Measurements from ENCODE around the gene RAD51AP2.
A peak's percentile ranks its signal among the peaks of the same experiment; 100 is the strongest.

The RAD51AP2 gene

GRCh38 chr2:17538022-17538843, 20.0 kb upstream of the RAD51AP2 start:
- no peak for TF ChIP-seq CTCF (conservative IDR thresholded peaks at IDR 0.05; ENCODE audit: control insufficient read depth, insufficient read depth, low read depth, low read length)
- peak; percentile 23 for DNase-seq (ENCODE audit: low read depth)
- peak overlapping the region; percentile 40 for H3K4me3 ChIP-seq (ENCODE audit: control insufficient read depth, low read depth, low read length)

GRCh38 chr2:17536416-17536815, 18.2 kb upstream of the RAD51AP2 start:
- TF ChIP-seq CTCF (conservative IDR thresholded peaks at IDR 0.05; ENCODE audit: control insufficient read depth, insufficient read depth, low read depth, low read length): no peak
- no peak for DNase-seq (ENCODE audit: low read depth)
- H3K4me3 ChIP-seq (ENCODE audit: control insufficient read depth, low read depth, low read length): no peak overlapping the region

- no peak for TF ChIP-seq CTCF (conservative IDR thresholded peaks at IDR 0.05; ENCODE audit: control insufficient read depth, insufficient read depth, low read depth, low read length)
- no peak for DNase-seq (ENCODE audit: low read depth)
- H3K4me3 ChIP-seq (ENCODE audit: control insufficient read depth, low read depth, low read length): no peak overlapping the region
Measured at GRCh38 chr2:17533546-17533945, 15.3 kb upstream of the RAD51AP2 start.

GRCh38 chr2:17529771-17530170, 11.5 kb upstream of the RAD51AP2 start:
- DNase-seq (ENCODE audit: low read depth): no peak
- H3K4me3 ChIP-seq (ENCODE audit: control insufficient read depth, low read depth, low read length): no peak overlapping the region
- TF ChIP-seq CTCF (conservative IDR thresholded peaks at IDR 0.05; ENCODE audit: control insufficient read depth, insufficient read depth, low read depth, low read length): no peak

- no peak overlapping the region for H3K4me3 ChIP-seq (ENCODE audit: control insufficient read depth, low read depth, low read length)
- no peak for DNase-seq (ENCODE audit: low read depth)
- TF ChIP-seq CTCF (conservative IDR thresholded peaks at IDR 0.05; ENCODE audit: control insufficient read depth, insufficient read depth, low read depth, low read length): no peak
Measured at GRCh38 chr2:17522303-17522702, 4.1 kb upstream of the RAD51AP2 start.

- TF ChIP-seq CTCF (conservative IDR thresholded peaks at IDR 0.05; ENCODE audit: control insufficient read depth, insufficient read depth, low read depth, low read length): no peak
- H3K4me3 ChIP-seq (ENCODE audit: control insufficient read depth, low read depth, low read length): no peak overlapping the region
- DNase-seq (ENCODE audit: low read depth): no peak
Measured at GRCh38 chr2:17521621-17522020, 3.4 kb upstream of the RAD51AP2 start.

All from fibroblast of mammary gland (primary cell).